ENCODE results near the gene ATF4.

ATF4 gene

GRCh38 chr22:39554151-39554550 lies 33.8 kb downstream of the ATF4 start:
- H3K9me3 ChIP-seq (replicated peaks; ENCODE audit: low read length) = no peaks in the 10 kb centered on the region
- H3K4me2 ChIP-seq (ENCODE audit: low read length) = no peak overlapping the region
- peaks cover 69% of the 10 kb centered on the region for H3K27me3 ChIP-seq (ENCODE audit: control insufficient read depth, insufficient read depth, low read length)
- no peak overlapping the region for H3K4me3 ChIP-seq (ENCODE audit: low read length)
- no peak overlapping the region for H3K9ac ChIP-seq (ENCODE audit: low read depth, low read length)
- no peaks in the 10 kb centered on the region for H3K36me3 ChIP-seq (ENCODE audit: insufficient read depth, low read length)
- H3K4me1 ChIP-seq (ENCODE audit: control insufficient read depth, insufficient read depth, low read length) = no peaks in the 10 kb centered on the region

- H3K27me3 ChIP-seq (ENCODE audit: control insufficient read depth, insufficient read depth, low read length) = peaks cover 70% of the 10 kb centered on the region
- no peaks in the 10 kb centered on the region for H3K9me3 ChIP-seq (replicated peaks; ENCODE audit: low read length)
- H3K4me1 ChIP-seq (ENCODE audit: control insufficient read depth, insufficient read depth, low read length) = no peaks in the 10 kb centered on the region
- H3K9ac ChIP-seq (ENCODE audit: low read depth, low read length) = no peak overlapping the region
- H3K4me3 ChIP-seq (ENCODE audit: low read length) = no peak overlapping the region
- peak overlapping the region; percentile 56 for H3K4me2 ChIP-seq (ENCODE audit: low read length)
- H3K36me3 ChIP-seq (ENCODE audit: insufficient read depth, low read length) = no peaks in the 10 kb centered on the region
Measured at GRCh38 chr22:39556970-39557841, 36.8 kb downstream of the ATF4 start.

DNA sequence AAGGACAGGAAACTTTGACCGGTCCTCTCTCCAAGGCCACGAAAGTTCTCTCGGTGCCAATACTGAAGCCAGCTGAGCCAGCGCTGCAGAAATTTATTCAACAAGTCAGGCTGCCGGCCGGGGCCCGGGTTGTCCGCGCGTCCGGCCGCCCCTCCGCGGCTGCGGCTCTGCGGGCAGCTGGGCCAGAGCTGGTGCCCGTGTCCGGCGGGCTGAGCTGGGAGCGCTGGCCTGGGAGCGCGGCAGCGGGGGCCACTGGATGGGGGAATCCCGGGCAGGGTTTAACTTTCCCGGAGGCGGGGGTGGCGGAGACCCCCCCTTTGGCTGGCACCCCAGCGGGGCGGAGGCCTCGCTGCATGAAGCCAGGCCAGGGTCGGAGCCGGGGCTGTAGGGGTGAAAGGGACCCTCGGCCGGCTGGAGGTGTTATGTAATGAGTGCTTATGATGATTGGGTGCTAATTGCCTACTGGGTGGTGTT lies 37.9 kb downstream of the ATF4 start:
- Histone ChIP-seq H3K9me3 (replicated peaks; ENCODE audit: low read length) (no peaks in the 10 kb centered on the region), H3K27me3 (ENCODE audit: control insufficient read depth, insufficient read depth, low read length) (peaks cover 67% of the 10 kb centered on the region), H3K9ac (ENCODE audit: low read depth, low read length) (no peak overlapping the region), H3K4me3 (ENCODE audit: low read length) (no peak overlapping the region), H3K4me2 (ENCODE audit: low read length) (no peak overlapping the region), H3K36me3 (ENCODE audit: insufficient read depth, low read length) (no peaks in the 10 kb centered on the region), H3K4me1 (ENCODE audit: control insufficient read depth, insufficient read depth, low read length) (no peaks in the 10 kb centered on the region)

GRCh38 chr22:39558950-39559349 lies 38.6 kb downstream of the ATF4 start:
- peaks cover 66% of the 10 kb centered on the region for H3K27me3 ChIP-seq (ENCODE audit: control insufficient read depth, insufficient read depth, low read length)
- no peak overlapping the region for H3K4me2 ChIP-seq (ENCODE audit: low read length)
- no peak overlapping the region for H3K9ac ChIP-seq (ENCODE audit: low read depth, low read length)
- no peak overlapping the region for H3K4me3 ChIP-seq (ENCODE audit: low read length)
- H3K4me1 ChIP-seq (ENCODE audit: control insufficient read depth, insufficient read depth, low read length) = no peaks in the 10 kb centered on the region
- no peaks in the 10 kb centered on the region for H3K9me3 ChIP-seq (replicated peaks; ENCODE audit: low read length)
- H3K36me3 ChIP-seq (ENCODE audit: insufficient read depth, low read length) = no peaks in the 10 kb centered on the region

DNA sequence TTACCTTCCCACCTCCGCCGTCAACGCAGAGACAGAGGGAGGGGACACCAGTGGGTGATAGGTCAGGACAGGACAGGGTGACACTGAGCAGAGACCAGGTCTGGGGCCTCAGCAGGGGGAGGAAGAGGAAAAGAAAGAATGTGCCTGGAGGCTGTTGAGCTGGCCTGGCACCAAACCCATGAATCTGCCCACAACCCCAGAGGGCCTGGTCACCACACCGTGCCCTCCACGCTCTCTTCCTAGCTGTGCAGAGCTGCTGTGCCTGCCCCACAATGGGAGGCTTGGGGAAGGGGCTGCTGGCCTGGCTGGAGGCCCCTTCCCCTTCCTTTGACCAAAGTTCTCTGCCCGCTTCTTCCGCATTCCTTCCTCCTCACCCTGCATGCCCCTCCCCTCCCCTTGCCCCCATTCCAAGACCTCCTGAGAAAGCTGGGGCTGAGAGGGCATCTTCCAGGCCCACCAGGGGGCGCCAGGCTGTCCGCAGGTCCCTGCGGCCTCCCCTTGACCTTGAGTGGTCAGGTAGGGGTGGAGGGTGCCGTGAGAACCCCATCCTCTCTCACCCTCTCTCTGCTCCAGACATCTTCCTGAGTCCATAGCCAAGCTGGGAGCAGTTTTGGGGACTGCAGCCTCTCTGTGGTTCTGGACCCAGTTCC lies 39.2 kb downstream of the ATF4 start:
- no peaks in the 10 kb centered on the region for H3K36me3 ChIP-seq (ENCODE audit: insufficient read depth, low read length)
- H3K9ac ChIP-seq (ENCODE audit: low read depth, low read length) = no peak overlapping the region
- no peak overlapping the region for H3K4me2 ChIP-seq (ENCODE audit: low read length)
- peaks cover 62% of the 10 kb centered on the region for H3K27me3 ChIP-seq (ENCODE audit: control insufficient read depth, insufficient read depth, low read length)
- no peaks in the 10 kb centered on the region for H3K9me3 ChIP-seq (replicated peaks; ENCODE audit: low read length)
- no peak overlapping the region for H3K4me3 ChIP-seq (ENCODE audit: low read length)
- H3K4me1 ChIP-seq (ENCODE audit: control insufficient read depth, insufficient read depth, low read length) = no peaks in the 10 kb centered on the region

- no peak overlapping the region for H3K9ac ChIP-seq (ENCODE audit: low read depth, low read length)
- peaks cover 62% of the 10 kb centered on the region for H3K27me3 ChIP-seq (ENCODE audit: control insufficient read depth, insufficient read depth, low read length)
- no peak overlapping the region for H3K4me2 ChIP-seq (ENCODE audit: low read length)
- H3K4me3 ChIP-seq (ENCODE audit: low read length) = no peak overlapping the region
- H3K9me3 ChIP-seq (replicated peaks; ENCODE audit: low read length) = no peaks in the 10 kb centered on the region
- H3K36me3 ChIP-seq (ENCODE audit: insufficient read depth, low read length) = no peaks in the 10 kb centered on the region
- no peaks in the 10 kb centered on the region for H3K4me1 ChIP-seq (ENCODE audit: control insufficient read depth, insufficient read depth, low read length)
Measured at GRCh38 chr22:39560127-39560526, 39.8 kb downstream of the ATF4 start.

DNA sequence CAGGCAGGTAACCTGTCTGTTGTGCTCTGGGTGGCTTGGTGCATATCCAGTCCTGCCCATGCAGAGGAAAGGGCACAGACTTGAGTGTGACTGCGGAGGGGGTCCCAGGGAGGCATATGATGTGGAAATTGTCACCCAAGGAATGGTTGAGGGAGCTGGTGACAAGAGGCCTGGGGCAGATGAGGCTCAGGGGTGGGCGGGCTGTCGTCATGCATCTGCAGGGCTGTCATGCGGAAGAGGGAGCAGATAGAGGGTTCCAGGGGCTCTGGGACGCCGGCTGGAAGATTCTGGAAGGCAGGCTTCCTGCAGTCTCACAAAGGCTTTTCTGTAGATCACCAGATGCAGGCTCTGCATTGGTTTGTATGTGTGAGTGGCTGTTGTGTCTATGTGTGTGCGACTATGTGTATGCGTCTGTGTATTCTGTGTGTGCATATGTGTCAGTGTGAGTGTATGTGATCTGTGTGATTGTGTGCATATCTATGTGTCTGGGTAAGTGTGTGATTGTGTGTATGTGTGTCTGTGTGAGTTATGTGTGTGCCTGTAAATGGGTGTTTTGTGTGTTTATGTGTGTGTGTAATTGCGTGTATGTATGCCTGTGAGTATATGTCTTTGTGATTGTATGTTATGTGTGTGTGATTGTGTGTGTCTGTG lies 42.6 kb downstream of the ATF4 start:
- Histone ChIP-seq H3K27me3 (ENCODE audit: control insufficient read depth, insufficient read depth, low read length) (peaks cover 41% of the 10 kb centered on the region), H3K4me3 (ENCODE audit: low read length) (no peak overlapping the region), H3K9ac (ENCODE audit: low read depth, low read length) (no peak overlapping the region), H3K36me3 (ENCODE audit: insufficient read depth, low read length) (no peaks in the 10 kb centered on the region), H3K4me1 (ENCODE audit: control insufficient read depth, insufficient read depth, low read length) (no peaks in the 10 kb centered on the region), H3K4me2 (ENCODE audit: low read length) (no peak overlapping the region), H3K9me3 (replicated peaks; ENCODE audit: low read length) (no peaks in the 10 kb centered on the region)

GRCh38 chr22:39563571-39564428 lies 43.4 kb downstream of the ATF4 start:
- no peak overlapping the region for H3K4me3 ChIP-seq (ENCODE audit: low read length)
- H3K4me1 ChIP-seq (ENCODE audit: control insufficient read depth, insufficient read depth, low read length) = no peaks in the 10 kb centered on the region
- no peak overlapping the region for H3K4me2 ChIP-seq (ENCODE audit: low read length)
- H3K27me3 ChIP-seq (ENCODE audit: control insufficient read depth, insufficient read depth, low read length) = peaks cover 33% of the 10 kb centered on the region
- H3K9ac ChIP-seq (ENCODE audit: low read depth, low read length) = no peak overlapping the region
- H3K9me3 ChIP-seq (replicated peaks; ENCODE audit: low read length) = no peaks in the 10 kb centered on the region
- no peaks in the 10 kb centered on the region for H3K36me3 ChIP-seq (ENCODE audit: insufficient read depth, low read length)

GRCh38 chr22:39565414-39565944 lies 45.1 kb downstream of the ATF4 start:
- no peaks in the 10 kb centered on the region for H3K9me3 ChIP-seq (replicated peaks; ENCODE audit: low read length)
- H3K4me3 ChIP-seq (ENCODE audit: low read length) = no peak overlapping the region
- no peaks in the 10 kb centered on the region for H3K36me3 ChIP-seq (ENCODE audit: insufficient read depth, low read length)
- no peak overlapping the region for H3K4me2 ChIP-seq (ENCODE audit: low read length)
- H3K9ac ChIP-seq (ENCODE audit: low read depth, low read length) = no peak overlapping the region
- H3K4me1 ChIP-seq (ENCODE audit: control insufficient read depth, insufficient read depth, low read length) = no peaks in the 10 kb centered on the region
- peaks cover 21% of the 10 kb centered on the region for H3K27me3 ChIP-seq (ENCODE audit: control insufficient read depth, insufficient read depth, low read length)

- H3K27me3 ChIP-seq (ENCODE audit: control insufficient read depth, insufficient read depth, low read length) = peaks cover 24% of the 10 kb centered on the region
- no peak overlapping the region for H3K4me2 ChIP-seq (ENCODE audit: low read length)
- no peak overlapping the region for H3K9ac ChIP-seq (ENCODE audit: low read depth, low read length)
- H3K4me1 ChIP-seq (ENCODE audit: control insufficient read depth, insufficient read depth, low read length) = no peaks in the 10 kb centered on the region
- no peaks in the 10 kb centered on the region for H3K36me3 ChIP-seq (ENCODE audit: insufficient read depth, low read length)
- no peaks in the 10 kb centered on the region for H3K9me3 ChIP-seq (replicated peaks; ENCODE audit: low read length)
- H3K4me3 ChIP-seq (ENCODE audit: low read length) = no peak overlapping the region
Measured at GRCh38 chr22:39567135-39567946, 47.0 kb downstream of the ATF4 start.

Data from skeletal muscle satellite cell (primary cell).